ENCODE data around the gene IL1RAPL2. TPM values are rescaled to one million over a fixed set of nuclear protein-coding genes. Genes with fewer than 3 reads are reported as not detected.

The IL1RAPL2 gene
- total and polyA plus RNA-seq, 4 donors = 2.0 TPM; not detected in 3

- no peak overlapping the region for H3K27ac ChIP-seq (ENCODE audit: low read depth in 1 of 2, low read length in 1 of 2)
- no peaks in the 10 kb centered on the region for H3K4me1 ChIP-seq (ENCODE audit: control insufficient read depth in 5 of 5, insufficient read depth in 5 of 5, low read length in 5 of 5)
- ATAC-seq (ENCODE audit: insufficient read depth, low FRiP score) = no peak
- TF ChIP-seq, protein P1, sequence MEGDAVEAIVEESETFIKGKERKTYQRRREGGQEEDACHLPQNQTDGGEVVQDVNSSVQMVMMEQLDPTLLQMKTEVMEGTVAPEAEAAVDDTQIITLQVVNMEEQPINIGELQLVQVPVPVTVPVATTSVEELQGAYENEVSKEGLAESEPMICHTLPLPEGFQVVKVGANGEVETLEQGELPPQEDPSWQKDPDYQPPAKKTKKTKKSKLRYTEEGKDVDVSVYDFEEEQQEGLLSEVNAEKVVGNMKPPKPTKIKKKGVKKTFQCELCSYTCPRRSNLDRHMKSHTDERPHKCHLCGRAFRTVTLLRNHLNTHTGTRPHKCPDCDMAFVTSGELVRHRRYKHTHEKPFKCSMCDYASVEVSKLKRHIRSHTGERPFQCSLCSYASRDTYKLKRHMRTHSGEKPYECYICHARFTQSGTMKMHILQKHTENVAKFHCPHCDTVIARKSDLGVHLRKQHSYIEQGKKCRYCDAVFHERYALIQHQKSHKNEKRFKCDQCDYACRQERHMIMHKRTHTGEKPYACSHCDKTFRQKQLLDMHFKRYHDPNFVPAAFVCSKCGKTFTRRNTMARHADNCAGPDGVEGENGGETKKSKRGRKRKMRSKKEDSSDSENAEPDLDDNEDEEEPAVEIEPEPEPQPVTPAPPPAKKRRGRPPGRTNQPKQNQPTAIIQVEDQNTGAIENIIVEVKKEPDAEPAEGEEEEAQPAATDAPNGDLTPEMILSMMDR (IDR thresholded peaks at IDR 0.05; ENCODE audit: control extremely low read depth, extremely low read depth) = no peak
- peaks cover 0 to 24% (median 23%) of the 10 kb centered on the region in 3 donors for H3K27me3 ChIP-seq (ENCODE audit: control insufficient read depth in 3 of 3, insufficient read depth in 3 of 3, low read length in 2 of 3)
- H3K4me3 ChIP-seq = no peak overlapping the region
- WGBS, 2 donors = 77 to 78% methylated on average over 1 of the region's 1 CpG
- H3K36me3 ChIP-seq (ENCODE audit: control insufficient read depth in 4 of 4, insufficient read depth in 4 of 4, low read length in 4 of 4) = no peaks in the 10 kb centered on the region
- DNase-seq = peak in 2 of 3 donors; percentile 18 to 45
- no peaks in the 10 kb centered on the region for H3K9me3 ChIP-seq (ENCODE audit: control insufficient read depth in 4 of 4, insufficient read depth in 3 of 4, low read length in 3 of 4)
- H3K9ac ChIP-seq (ENCODE audit: insufficient read depth in 1 of 2, low read length in 2 of 2) = no peak overlapping the region
These were observed 1140.0 kb downstream of the IL1RAPL2 start for GRCh38 chrX:105706041-105706440.

DNA sequence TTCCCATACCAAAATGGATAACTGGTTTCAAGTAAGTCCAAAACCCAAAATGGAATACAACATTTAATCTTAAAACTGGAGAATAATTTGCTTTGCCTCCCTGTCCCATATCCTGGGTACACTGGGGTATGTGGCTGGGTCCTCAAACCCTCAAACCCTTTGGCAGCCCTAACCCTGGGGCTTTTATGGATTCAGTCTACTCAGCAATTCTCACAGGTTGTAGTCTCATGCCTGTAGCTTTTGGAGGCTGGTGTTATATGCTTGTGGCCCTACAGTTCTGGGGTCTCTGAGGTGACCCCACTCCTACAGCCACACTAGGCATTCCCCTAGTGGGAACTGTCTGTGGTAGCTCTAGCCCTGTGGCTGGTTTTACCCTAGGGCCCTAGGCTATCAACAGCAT, 1145.8 kb downstream of the IL1RAPL2 start:
- H3K36me3 ChIP-seq (ENCODE audit: control insufficient read depth in 4 of 4, insufficient read depth in 4 of 4, low read length in 4 of 4) = no peaks in the 10 kb centered on the region
- no peaks in the 10 kb centered on the region for H3K4me1 ChIP-seq (ENCODE audit: control insufficient read depth in 5 of 5, insufficient read depth in 5 of 5, low read length in 5 of 5)
- peaks cover 0 to 32% (median 6%) of the 10 kb centered on the region in 3 donors for H3K27me3 ChIP-seq (ENCODE audit: control insufficient read depth in 3 of 3, insufficient read depth in 3 of 3, low read length in 2 of 3)
- H3K9me3 ChIP-seq (ENCODE audit: control insufficient read depth in 4 of 4, insufficient read depth in 3 of 4, low read length in 3 of 4) = no peaks in the 10 kb centered on the region
- DNase-seq = no peak
- no peak for ATAC-seq (ENCODE audit: insufficient read depth, low FRiP score)
- TF ChIP-seq, protein P1 (IDR thresholded peaks at IDR 0.05; ENCODE audit: control extremely low read depth, extremely low read depth) = no peak
- no peak overlapping the region for H3K9ac ChIP-seq (ENCODE audit: insufficient read depth in 1 of 2, low read length in 2 of 2)
- H3K27ac ChIP-seq (ENCODE audit: low read depth in 1 of 2, low read length in 1 of 2) = no peak overlapping the region
- H3K4me3 ChIP-seq = no peak overlapping the region

DNA sequence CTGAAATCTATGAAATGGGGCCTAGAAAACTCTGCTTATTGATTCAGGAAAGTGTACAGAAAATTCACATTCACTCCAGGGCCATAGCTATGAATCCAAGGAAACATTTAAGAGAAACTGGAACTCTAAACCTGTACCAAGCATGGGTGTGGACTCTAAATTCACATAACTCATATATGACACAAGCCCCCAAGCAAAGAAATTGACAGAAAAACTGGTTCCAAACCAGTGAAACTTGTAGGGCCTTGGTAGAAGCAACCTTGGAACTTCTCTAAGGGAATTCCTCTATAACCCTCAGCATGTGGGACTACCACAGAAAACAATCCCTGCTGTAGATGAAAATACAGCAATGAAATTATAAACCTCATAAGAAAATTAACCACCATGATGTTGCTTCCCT, 1149.7 kb downstream of the IL1RAPL2 start:
- peaks cover 0 to 18% (median 4%) of the 10 kb centered on the region in 3 donors for H3K27me3 ChIP-seq (ENCODE audit: control insufficient read depth in 3 of 3, insufficient read depth in 3 of 3, low read length in 2 of 3)
- H3K9ac ChIP-seq (ENCODE audit: insufficient read depth in 1 of 2, low read length in 2 of 2) = no peak overlapping the region
- no peak overlapping the region for H3K4me3 ChIP-seq
- DNase-seq = no peak
- H3K36me3 ChIP-seq (ENCODE audit: control insufficient read depth in 4 of 4, insufficient read depth in 4 of 4, low read length in 4 of 4) = no peaks in the 10 kb centered on the region
- H3K9me3 ChIP-seq (ENCODE audit: control insufficient read depth in 4 of 4, insufficient read depth in 3 of 4, low read length in 3 of 4) = no peaks in the 10 kb centered on the region
- ATAC-seq (ENCODE audit: insufficient read depth, low FRiP score) = no peak
- TF ChIP-seq, protein P1 (IDR thresholded peaks at IDR 0.05; ENCODE audit: control extremely low read depth, extremely low read depth) = no peak
- H3K27ac ChIP-seq (ENCODE audit: low read depth in 1 of 2, low read length in 1 of 2) = no peak overlapping the region
- H3K4me1 ChIP-seq (ENCODE audit: control insufficient read depth in 5 of 5, insufficient read depth in 5 of 5, low read length in 5 of 5) = no peaks in the 10 kb centered on the region

Measured in lung (tissue), 12 donors.